GM12878 (cell line): ENCODE data around the gene GLT8D2. TPM values are rescaled to one million over a fixed set of nuclear protein-coding genes. Genes with fewer than 3 reads are reported as not detected.
A peak's percentile ranks its signal among the peaks of the same experiment; 100 is the strongest.

ENCODE experiments used
- ATF3 ChIP-seq: IDR thresholded peaks from 2 replicates; pipeline ENCODE4 v1.6.1; 2011; ENCODE audit warnings: low read depth, mild to moderate bottlenecking, low read length, moderate library complexity, borderline replicate concordance; ENCODE audit errors: extremely low read depth
- ATF7 ChIP-seq: fragments of 450-650 bp; IDR thresholded peaks from 2 replicates; pipeline ENCODE4 v1.6.1; 2016; ENCODE audit warnings: low read depth, mild to moderate bottlenecking
- BCL3 ChIP-seq: IDR thresholded peaks from 2 replicates; pipeline ENCODE4 v1.6.1; 2011; ENCODE audit warnings: borderline replicate concordance, low read depth, mild to moderate bottlenecking, moderate library complexity, low read length; ENCODE audit not compliant: insufficient read depth, poor library complexity, severe bottlenecking
- CEBPB ChIP-seq, 2 experiments: fragments of 150-350 bp in 1 of 2; IDR thresholded peaks; 2 replicates each; pipeline ENCODE4 v1.6.1; 2012 to 2014; ENCODE audit warnings: low read depth in 2 of 2, low read length in 2 of 2, borderline replicate concordance in 1 of 2, inconsistent platforms in 1 of 2
- FOXM1 ChIP-seq: IDR thresholded peaks from 2 replicates; pipeline ENCODE4 v1.6.1; 2012; ENCODE audit warnings: low read depth, mild to moderate bottlenecking, inconsistent platforms, low read length, moderate library complexity
- IKZF2 ChIP-seq, 2 experiments: fragments of 450-650 bp; IDR thresholded peaks; 2 replicates each; pipeline ENCODE4 v1.6.1; 2017; ENCODE audit warnings: mild to moderate bottlenecking in 2 of 2, moderate library complexity in 2 of 2
- MYC ChIP-seq: IDR thresholded peaks from 2 replicates; pipeline ENCODE4 v1.6.1; 2011; ENCODE audit warnings: mild to moderate bottlenecking, low read length, moderate library complexity, inconsistent platforms; ENCODE audit not compliant: insufficient read depth, insufficient replicate concordance, insufficient read length, severe bottlenecking
- NFXL1 ChIP-seq: fragments of 450-650 bp; IDR thresholded peaks from 2 replicates; pipeline ENCODE4 v1.6.1; 2017; ENCODE audit warnings: antibody characterized with exemption, mild to moderate bottlenecking, borderline replicate concordance
- NR2F1 ChIP-seq: fragments of 450-650 bp; conservative IDR thresholded peaks from 2 replicates; pipeline ENCODE4 v1.6.1; 2017; ENCODE audit warnings: mild to moderate bottlenecking
- PRDM15 ChIP-seq: fragments of 450-650 bp; formaldehyde crosslinking; IDR thresholded peaks from 2 replicates; pipeline ENCODE4 v1.4.0; 2020; ENCODE audit warnings: mild to moderate bottlenecking, moderate library complexity
- RUNX3 ChIP-seq: IDR thresholded peaks from 2 replicates; pipeline ENCODE4 v1.6.1; 2012; ENCODE audit warnings: low read length, inconsistent platforms
- SRF ChIP-seq, 2 experiments: IDR thresholded peaks; 2 replicates each; pipeline ENCODE4 v1.6.1; 2011; ENCODE audit warnings: low read depth in 2 of 2, low read length in 2 of 2, mild to moderate bottlenecking in 1 of 2, moderate library complexity in 1 of 2
- STAT1 ChIP-seq: fragments of 450-650 bp; conservative IDR thresholded peaks from 2 replicates; pipeline ENCODE4 v1.6.1; 2014; ENCODE audit warnings: antibody characterized with exemption, mild to moderate bottlenecking
- USF1 ChIP-seq: IDR thresholded peaks from 2 replicates; pipeline ENCODE4 v1.6.1; 2011; ENCODE audit warnings: borderline replicate concordance, low read depth, mild to moderate bottlenecking, moderate library complexity, mixed read lengths, low read length; ENCODE audit not compliant: insufficient read depth; ENCODE audit errors: extremely low read length
- ZBTB11 ChIP-seq: fragments of 450-650 bp; formaldehyde crosslinking; IDR thresholded peaks from 2 replicates; pipeline ENCODE4 v1.5.0; 2022; ENCODE audit warnings: mild to moderate bottlenecking, missing genetic modification characterization
- ZNF217 ChIP-seq: fragments of 450-650 bp; IDR thresholded peaks from 2 replicates; pipeline ENCODE4 v1.6.1; 2017; ENCODE audit warnings: antibody characterized with exemption, mild to moderate bottlenecking
- polyA plus RNA-seq, 11 experiments: library from polyadenylated mRNA; depleted of rRNA in 4 of 11; unstranded in 6 of 11; stranded (reverse) in 5 of 11; fragments of >200 nt; fragmentation: Nextera tagmentation in 4 of 11; fragmentation: Illumina TruSeq in 1 of 11; extraction: Ambion mirVana in 4 of 11; extraction: Trizol in 1 of 11; gene quantifications; 1 replicate in 1 of 11; 2 replicates in 10 of 11; pipeline versions ENCODE4 v1.2.1 to v1.2.3, GENCODE V29; 2011 to 2016; ENCODE audit warnings: inconsistent platforms in 2 of 11, missing spikeins in 2 of 11, low read depth in 1 of 11
- total RNA-seq, 4 experiments: library from RNA; depleted of rRNA in 3 of 4; stranded (reverse); fragments of >200 nt in 3 of 4; fragmentation: Illumina TruSeq in 1 of 4; extraction: Trizol in 1 of 4; gene quantifications; 2 replicates each; pipeline versions ENCODE4 v1.2.1 to v1.2.3, GENCODE V29; 2013 to 2021

The GLT8D2 gene
- total and polyA plus RNA-seq, 10 of the 15 experiments (the other 5 are each of a cell fraction or from before 2014, with no cell fraction given): 0.06 to 0.80 (median 0.37) TPM; not detected in 1

GRCh38 chr12:104064031-104064841, 14.2 kb upstream of the GLT8D2 start, which contains the start of gene HCFC2 (continued):
- no peak for TF ChIP-seq ZBTB11 (CRISPR knock-in tag)
- no peak for TF ChIP-seq BCL3
- no peak for TF ChIP-seq NR2F1
- TF ChIP-seq ZNF217: no peak
- peak; percentile 65 for TF ChIP-seq RUNX3
- TF ChIP-seq MYC: peak; percentile 72
- peak; percentile 78; the same call in 1 of the 2 replicates for TF ChIP-seq ATF3
- peak; percentile 98 for TF ChIP-seq USF1
- no peak for TF ChIP-seq FOXM1
- no peak for TF ChIP-seq NFXL1
- TF ChIP-seq ATF7: no peak
- 0 out of 2 replicates have a peak, but pooled peaks have one; percentile 16 for TF ChIP-seq PRDM15 (CRISPR knock-in tag)
- TF ChIP-seq CEBPB (IDR thresholded peaks at IDR 0.05; ENCODE audit: borderline replicate concordance in 1 of 2, low read depth in 2 of 2, low read length in 2 of 2): no peak
- TF ChIP-seq STAT1: no peak
- peak in 1 of 2 experiments; percentile 53; a peak in 2 of 4 replicates for TF ChIP-seq IKZF2 (IDR thresholded peaks at IDR 0.05)
- no peak for TF ChIP-seq SRF (IDR thresholded peaks at IDR 0.05; ENCODE audit: low read depth in 2 of 2, low read length in 2 of 2)
